SK-N-MC (cell line): ENCODE measurements around the gene PFDN4.

Experiments
- EZH2 ChIP-seq: fragments of 200-600 bp; sonication (generic); IDR thresholded peaks from one replicate; pipeline ENCODE4 v1.6.1; 2017; ENCODE audit warnings: antibody characterized with exemption
- POLR2AphosphoS5 ChIP-seq: IDR thresholded peaks from 2 replicates; pipeline ENCODE4 v1.6.1; 2012; ENCODE audit warnings: mild to moderate bottlenecking, low read depth, low read length, borderline replicate concordance

- TF ChIP-seq EZH2, result no peak
- TF ChIP-seq POLR2AphosphoS5, result no peak
These were observed 23.1 kb downstream of the PFDN4 start for GRCh38 chr20:54231036-54231435.
